GM23338 (cell line): ENCODE results near the gene RPL13. TPM values are rescaled to one million over a fixed set of nuclear protein-coding genes. Genes with fewer than 3 reads are reported as not detected.

Experiments used
- ATAC-seq: fragments of 200-7000 bp; cut with Tn5 transposase; 3 replicates; pipeline ENCODE4 v1.9.1; 2020
- DNase-seq: peaks from one replicate; pipeline ENCODE4 v3.0.0-alpha.2; 2015; ENCODE audit warnings: low spot score
- H2AFZ ChIP-seq: fragments of 200-600 bp; sonication (generic); 2 replicates; pipeline ENCODE4 v1.8.0; 2016; ENCODE audit warnings: antibody characterized with exemption, mild to moderate bottlenecking, moderate library complexity
- H3F3A ChIP-seq: fragments of 200-600 bp; sonication (generic); replicated peaks from 2 replicates; pipeline ENCODE4 v1.8.0; 2017; ENCODE audit warnings: antibody characterized with exemption, mixed run types, low read depth
- H3K27ac ChIP-seq: fragments of 200-600 bp; sonication (generic); 2 replicates; pipeline ENCODE4 v1.6.1; 2016; ENCODE audit warnings: low read depth
- H3K27me3 ChIP-seq: fragments of 200-600 bp; sonication (generic); 2 replicates; pipeline ENCODE4 v1.8.0; 2016; ENCODE audit warnings: mild to moderate bottlenecking, mixed run types, moderate library complexity; ENCODE audit not compliant: insufficient read depth
- H3K36me3 ChIP-seq: fragments of 200-600 bp; sonication (generic); 2 replicates; pipeline ENCODE4 v1.8.0; 2016; ENCODE audit warnings: mild to moderate bottlenecking; ENCODE audit not compliant: insufficient read depth
- H3K4me1 ChIP-seq: fragments of 200-600 bp; sonication (generic); 2 replicates; pipeline ENCODE4 v1.8.0; 2016; ENCODE audit warnings: mild to moderate bottlenecking, moderate library complexity; ENCODE audit not compliant: insufficient read depth
- H3K4me2 ChIP-seq: fragments of 200-600 bp; sonication (generic); 2 replicates; pipeline ENCODE4 v1.7.1; 2017; ENCODE audit warnings: mixed run types
- H3K4me3 ChIP-seq: fragments of 200-600 bp; sonication (generic); 2 replicates; pipeline ENCODE4 v1.6.1; 2016; ENCODE audit warnings: mixed run types
- H3K79me2 ChIP-seq: fragments of 200-600 bp; sonication (generic); replicated peaks from 2 replicates; pipeline ENCODE4 v1.8.0; 2017; ENCODE audit warnings: mild to moderate bottlenecking; ENCODE audit not compliant: insufficient read depth
- H3K9me2 ChIP-seq: fragments of 200-600 bp; sonication (generic); 2 replicates; pipeline ENCODE4 v1.8.0; 2017; ENCODE audit not compliant: insufficient read depth
- H4K20me1 ChIP-seq: fragments of 200-600 bp; sonication (generic); replicated peaks from 2 replicates; pipeline ENCODE4 v1.8.0; 2017; ENCODE audit warnings: mild to moderate bottlenecking; ENCODE audit not compliant: insufficient read depth
- H3K27ac Mint-ChIP-seq: 2 replicates; pipeline ENCODE4 v1.8.0; 2020; ENCODE audit warnings: inconsistent platforms, mild to moderate bottlenecking, moderate library complexity, mixed read lengths
- H3K27me3 Mint-ChIP-seq: 3 replicates; pipeline ENCODE4 v1.8.0; 2022; ENCODE audit warnings: low read depth, mild to moderate bottlenecking, moderate library complexity, mixed read lengths, inconsistent platforms; ENCODE audit not compliant: insufficient read depth, poor library complexity
- H3K36me3 Mint-ChIP-seq: 3 replicates; pipeline ENCODE4 v1.8.0; 2021; ENCODE audit warnings: low read depth, mild to moderate bottlenecking, inconsistent platforms, moderate library complexity, mixed read lengths
- H3K4me1 Mint-ChIP-seq: 3 replicates; pipeline ENCODE4 v1.8.0; 2020; ENCODE audit warnings: mild to moderate bottlenecking, inconsistent platforms, mixed read lengths
- H3K4me3 Mint-ChIP-seq: 3 replicates; pipeline ENCODE4 v1.8.0; 2021; ENCODE audit warnings: moderate library complexity, mild to moderate bottlenecking, inconsistent platforms, mixed read lengths
- H3K9me3 Mint-ChIP-seq: 3 replicates; pipeline ENCODE4 v1.8.0; 2020; ENCODE audit warnings: moderate library complexity, mild to moderate bottlenecking, inconsistent platforms, mixed read lengths
- ETS1 ChIP-seq: IDR thresholded peaks from 2 replicates; pipeline ENCODE4 v1.6.1; 2016; ENCODE audit warnings: antibody characterized with exemption
- NANOG ChIP-seq: IDR thresholded peaks from 2 replicates; pipeline ENCODE4 v1.6.1; 2016; ENCODE audit warnings: antibody characterized with exemption, borderline replicate concordance
- POLR2AphosphoS5 ChIP-seq: IDR thresholded peaks from 2 replicates; pipeline ENCODE4 v1.6.1; 2016; ENCODE audit warnings: antibody characterized with exemption, low read depth
- ZNF462 ChIP-seq: fragments of 250-450 bp; sonication (Bioruptor Pico); IDR thresholded peaks from 2 replicates; pipeline ENCODE4 v1.5.0; 2020; ENCODE audit warnings: mild to moderate bottlenecking, moderate library complexity
- polyA plus RNA-seq: library from polyadenylated mRNA; unstranded; fragments of >200 nt; fragmentation: Nextera tagmentation; extraction: Ambion mirVana; gene quantifications from 2 replicates; pipeline ENCODE4 v1.2.1, GENCODE V29; 2016
- total RNA-seq: library from RNA; depleted of rRNA; stranded (reverse); fragments of >200 nt; shearing (Covaris generic); gene quantifications from 2 replicates; pipeline ENCODE4 v1.2.3, GENCODE V29; 2014

RPL13 gene
- total and polyA plus RNA-seq, 2 experiments from 2014 or later, result 3,489 to 3,617 TPM

- Histone ChIP-seq H2AFZ (no peak overlapping the region), H3K4me3 (peak overlapping the region; percentile 99), H3F3A (peaks cover 61% of the 10 kb centered on the region), H3K36me3 (peaks cover 29% of the 10 kb centered on the region), H4K20me1 (peaks cover 24% of the 10 kb centered on the region), H3K9me2 (no peaks in the 10 kb centered on the region), H3K79me2 (peaks cover 32% of the 10 kb centered on the region), H3K27me3 (peaks cover 7% of the 10 kb centered on the region), H3K4me2 (peak overlapping the region; percentile 99), H3K27ac (peak overlapping the region; percentile 92), H3K4me1 (peaks cover 31% of the 10 kb centered on the region)
- Mint-ChIP-seq H3K9me3 (peaks cover 12% of the 10 kb centered on the region; the same call in 1 of the 3 replicates), H3K27me3 (peaks cover 47% of the 10 kb centered on the region), H3K36me3 (peaks cover 48% of the 10 kb centered on the region), H3K4me1 (peaks cover 39% of the 10 kb centered on the region), H3K4me3 (peak overlapping the region; percentile 72), H3K27ac (peak overlapping the region; percentile 92)
- DNase-seq, result peak; percentile 78
- no peak for TF ChIP-seq ZNF462 (CRISPR knock-in tag)
- TF ChIP-seq ETS1, result 0 out of 2 replicates have a peak, but pooled peaks have one; percentile 23
- no peak for TF ChIP-seq NANOG
- TF ChIP-seq POLR2AphosphoS5, result peak; percentile 93
- ATAC-seq, result peak; percentile 14
These were observed 4.2 kb downstream of the RPL13 start for GRCh38 chr16:89564476-89565255.
